Cortex of kidney (tissue), 1 donor: Measurements from ENCODE around the gene SLC45A3.
"Not testable (repeated sequence)": the region's sequence is repeated elsewhere in the genome, so short reads cannot be mapped to it uniquely, and the experiment has no call there.

ENCODE experiments used
- DNase-seq: peaks from one replicate; lab custom pipeline; 2025; lab: John Stamatoyannopoulos, UW

SLC45A3 gene

GRCh38 chr1:205680073-205680851 is at the start of gene SLC45A3:
SLC45A3 (minus strand) TSS chr1:205680509; CDS start chr1:205664656, 15,853 bp downstream.
- DNase-seq = no peak

- no peak for DNase-seq
These were observed 46.4 kb upstream of the SLC45A3 start for GRCh38 chr1:205726619-205727125.

DNA sequence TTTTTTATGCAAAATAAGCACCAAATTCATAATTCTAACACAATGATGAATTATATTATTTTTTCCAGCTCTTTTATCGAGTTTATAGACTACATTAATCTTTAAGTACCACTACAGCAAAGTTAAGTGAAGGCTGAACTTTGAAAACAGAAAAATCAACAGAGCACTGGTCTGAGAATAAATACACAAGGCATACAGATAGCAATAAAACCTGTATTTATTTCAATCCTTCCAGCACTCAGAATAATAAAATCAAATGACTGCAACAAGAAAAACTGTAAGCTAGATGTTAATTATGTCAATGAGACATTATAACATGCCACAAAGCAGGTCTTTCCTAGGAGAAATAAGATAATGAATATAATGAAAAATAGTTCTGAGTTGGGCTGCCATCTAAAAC is 45.2 kb upstream of the SLC45A3 start:
- no peak for DNase-seq

GRCh38 chr1:205720740-205721139 is 40.4 kb upstream of the SLC45A3 start:
- DNase-seq = not testable (repeated sequence)

- DNase-seq = no peak
These were observed 39.5 kb upstream of the SLC45A3 start for GRCh38 chr1:205719762-205720161.

- DNase-seq = no peak
These were observed 38.7 kb upstream of the SLC45A3 start for GRCh38 chr1:205719015-205719414.

- DNase-seq = no peak
These were observed 36.2 kb upstream of the SLC45A3 start for GRCh38 chr1:205716371-205717132.

DNA sequence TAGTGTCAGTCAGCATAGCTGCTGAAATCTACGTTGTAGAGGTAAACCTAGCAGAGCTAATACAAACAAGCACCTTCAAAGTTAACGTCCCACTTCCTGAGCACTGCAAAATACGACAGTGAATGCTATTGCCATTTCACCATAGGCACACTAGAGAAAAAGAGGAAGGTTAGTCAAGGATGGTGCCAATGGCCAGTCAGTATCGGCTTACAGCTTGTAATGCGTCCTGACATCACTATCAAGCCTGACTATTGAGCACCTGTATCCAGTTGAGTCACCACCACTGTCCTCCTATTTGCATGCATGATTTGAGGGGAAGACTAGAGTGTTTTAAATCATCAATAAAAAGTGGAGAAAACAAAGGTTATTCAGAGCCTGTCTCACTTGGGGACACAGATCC is 35.3 kb upstream of the SLC45A3 start:
- DNase-seq = no peak

GRCh38 chr1:205714906-205715246 is 34.6 kb upstream of the SLC45A3 start:
- no peak for DNase-seq

GRCh38 chr1:205714190-205714905 is 34.0 kb upstream of the SLC45A3 start:
- DNase-seq = no peak

DNA sequence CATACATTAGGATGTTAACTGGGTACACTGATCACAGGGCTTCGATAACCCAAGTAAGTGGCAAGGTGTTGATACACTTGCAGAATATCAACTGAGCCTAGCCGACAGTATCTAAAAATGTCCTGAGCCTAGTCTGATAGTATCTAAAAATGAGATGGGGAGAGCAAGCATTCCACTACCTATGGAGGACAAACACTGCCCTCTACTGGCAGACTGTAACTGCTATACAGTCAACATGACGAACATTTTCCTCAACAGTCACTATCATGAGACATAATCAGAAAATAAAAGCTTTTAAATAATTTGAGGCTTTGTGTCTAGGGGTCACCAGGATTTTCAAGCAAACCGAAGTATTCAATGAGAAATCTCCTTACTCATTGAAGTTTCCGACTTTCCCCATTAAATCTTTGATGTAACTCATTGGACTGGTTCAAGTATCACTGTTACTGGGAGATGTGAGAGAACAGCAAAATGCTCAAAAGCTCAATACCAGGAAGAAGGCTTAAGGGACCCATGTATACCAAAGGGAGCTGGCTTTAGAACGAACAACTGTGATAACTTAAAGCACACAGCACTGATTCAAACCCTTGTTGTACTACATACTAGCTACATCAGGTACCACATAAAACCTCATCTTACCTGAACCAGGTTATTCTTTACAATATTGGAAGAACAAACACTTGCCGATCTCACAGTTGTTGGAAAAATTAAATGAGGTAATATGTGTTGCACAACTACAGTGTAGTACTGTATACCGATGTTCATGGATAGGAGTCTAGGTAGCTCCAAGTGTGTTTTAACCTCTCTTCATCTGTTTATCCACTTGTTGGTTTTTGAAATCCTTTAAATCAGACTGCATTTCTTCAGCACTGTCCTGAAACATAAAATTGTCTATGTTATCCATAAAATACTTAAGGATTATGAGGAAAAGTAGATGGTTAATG is 31.1 kb upstream of the SLC45A3 start:
- no peak for DNase-seq

GRCh38 chr1:205710201-205711062 is 30.1 kb upstream of the SLC45A3 start:
- no peak for DNase-seq

GRCh38 chr1:205709640-205710039 is 29.3 kb upstream of the SLC45A3 start:
- DNase-seq = no peak

DNA sequence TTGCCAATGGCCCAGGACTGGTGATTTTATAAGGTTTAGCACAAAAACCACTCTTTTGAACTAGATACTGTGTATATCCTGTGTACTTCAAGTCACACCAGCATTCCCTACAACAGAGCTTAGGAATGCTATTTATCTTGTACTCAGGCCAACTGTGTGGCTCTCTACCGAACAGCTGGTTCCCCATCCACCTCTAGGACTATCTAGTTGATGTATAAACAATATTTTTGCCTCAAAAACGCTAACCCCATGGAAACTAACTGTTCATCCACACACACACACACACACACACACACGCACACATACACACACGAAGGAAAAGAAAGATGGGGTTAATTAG is 28.7 kb upstream of the SLC45A3 start:
- DNase-seq = no peak

DNA sequence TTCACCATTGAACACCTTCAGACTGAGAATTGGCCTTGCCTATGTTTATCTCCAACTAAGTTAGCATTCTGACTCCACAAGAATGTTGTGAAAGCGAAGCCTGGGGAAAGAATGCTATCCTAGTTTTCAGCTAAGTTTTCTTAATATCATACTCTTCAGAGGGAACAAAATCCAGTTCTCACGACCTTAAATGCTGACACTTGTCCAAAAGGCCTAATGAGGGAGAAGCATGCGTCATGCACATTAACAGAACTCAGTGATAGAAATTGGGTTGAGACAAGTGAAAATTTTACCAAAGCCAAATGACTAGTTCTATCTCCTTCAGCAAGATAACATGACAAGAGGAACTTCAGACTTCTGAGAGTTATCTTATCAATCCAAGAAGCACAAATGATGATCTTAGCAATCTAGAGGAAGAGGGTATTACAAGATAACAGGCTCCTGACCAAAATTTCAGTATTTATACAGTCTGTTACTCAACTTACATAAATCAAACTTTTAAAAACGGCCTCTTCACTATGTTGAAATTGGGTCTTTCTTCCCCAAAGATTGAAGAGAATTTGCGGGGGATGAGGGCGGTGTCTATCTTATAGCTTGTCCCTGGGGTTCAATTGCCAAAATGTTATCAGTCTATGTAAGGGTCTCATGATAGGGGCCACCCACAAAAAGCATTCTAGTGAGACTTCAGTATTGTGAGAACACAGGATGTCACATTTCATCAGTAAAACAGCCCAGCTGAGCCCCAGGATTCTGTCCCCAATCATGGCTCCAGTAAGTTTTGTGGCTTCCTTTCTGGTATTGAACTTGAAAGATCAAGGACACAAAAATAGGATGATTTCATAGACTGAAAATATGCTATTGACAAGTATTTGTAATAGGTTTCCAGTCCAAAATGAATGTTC is 26.5 kb upstream of the SLC45A3 start:
- no peak for DNase-seq

GRCh38 chr1:205704903-205705302 is 24.6 kb upstream of the SLC45A3 start:
- no peak for DNase-seq

GRCh38 chr1:205703072-205703471 is 22.8 kb upstream of the SLC45A3 start:
- no peak for DNase-seq

DNA sequence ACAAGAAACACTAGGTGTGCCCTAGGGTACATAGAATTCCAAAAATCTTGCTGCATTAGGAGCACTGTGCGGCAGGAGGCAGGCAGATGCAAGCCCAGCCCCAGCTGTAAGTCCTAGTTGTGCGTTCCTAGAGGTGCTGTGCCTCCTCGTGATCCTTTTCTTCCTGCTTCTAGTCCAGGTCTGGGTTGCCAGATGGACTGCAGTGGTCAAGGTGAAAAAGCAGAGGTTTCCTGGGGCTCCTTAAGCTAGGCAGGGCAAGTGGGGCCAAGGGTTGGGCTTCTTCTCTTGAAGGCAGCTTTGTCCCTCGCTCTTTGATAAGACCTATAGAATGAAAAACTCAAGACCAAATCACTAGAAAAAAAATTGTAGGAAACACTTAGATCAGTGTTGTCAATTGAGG is 21.6 kb upstream of the SLC45A3 start:
- DNase-seq = no peak

- DNase-seq = no peak
These were observed 21.1 kb upstream of the SLC45A3 start for GRCh38 chr1:205701420-205701819.
